SK-N-SH (cell line): ENCODE results near the gene SRP14.

Source experiments
- CHD2 ChIP-seq: fragments of 150-350 bp; IDR thresholded peaks from 2 replicates; pipeline ENCODE4 v1.6.1; 2018; ENCODE audit warnings: low read length; ENCODE audit not compliant: partially characterized antibody
- CTCF ChIP-seq: fragments of 200-600 bp; sonication (generic); IDR thresholded peaks from 2 replicates; pipeline ENCODE4 v1.6.1; 2017; ENCODE audit warnings: antibody characterized with exemption, mild to moderate bottlenecking, moderate library complexity
- MAX ChIP-seq: IDR thresholded peaks from 2 replicates; pipeline ENCODE4 v1.4.0; 2012; ENCODE audit warnings: low read depth
- PBX3 ChIP-seq: IDR thresholded peaks from 2 replicates; pipeline ENCODE4; 2012
- POLR2AphosphoS5 ChIP-seq: IDR thresholded peaks from 2 replicates; pipeline ENCODE4 v1.6.1; 2012; ENCODE audit warnings: low read depth, low read length
- RAD21 ChIP-seq: IDR thresholded peaks from 2 replicates; pipeline ENCODE4 v1.6.1; 2012; ENCODE audit warnings: mild to moderate bottlenecking, low read length
- TCF12 ChIP-seq: IDR thresholded peaks from 2 replicates; pipeline ENCODE4 v1.4.0; 2012
- USF2 ChIP-seq: fragments of 150-350 bp; IDR thresholded peaks from 2 replicates; pipeline ENCODE4 v1.6.1; 2017; ENCODE audit warnings: antibody characterized with exemption, low read length, low read depth, borderline replicate concordance
- ZBTB33 ChIP-seq: IDR thresholded peaks from 2 replicates; pipeline ENCODE4 v1.4.0; 2012; ENCODE audit warnings: low read depth, borderline replicate concordance

- TF ChIP-seq MAX (no peak), PBX3 (no peak), CHD2 (no peak), POLR2AphosphoS5 (no peak), CTCF (no peak), USF2 (no peak), RAD21 (no peak), ZBTB33 (no peak), TCF12 (no peak)
Measured at GRCh38 chr15:40048211-40048792, 9.3 kb upstream of the SRP14 start.
